ENCODE results near the gene COMT. TPM values are rescaled to one million over a fixed set of nuclear protein-coding genes. Genes with fewer than 3 reads are reported as not detected.

COMT gene
- total and polyA plus RNA-seq, 3 experiments from 2014 or later = 89.3 to 93.7 (median 92.7) TPM

DNA sequence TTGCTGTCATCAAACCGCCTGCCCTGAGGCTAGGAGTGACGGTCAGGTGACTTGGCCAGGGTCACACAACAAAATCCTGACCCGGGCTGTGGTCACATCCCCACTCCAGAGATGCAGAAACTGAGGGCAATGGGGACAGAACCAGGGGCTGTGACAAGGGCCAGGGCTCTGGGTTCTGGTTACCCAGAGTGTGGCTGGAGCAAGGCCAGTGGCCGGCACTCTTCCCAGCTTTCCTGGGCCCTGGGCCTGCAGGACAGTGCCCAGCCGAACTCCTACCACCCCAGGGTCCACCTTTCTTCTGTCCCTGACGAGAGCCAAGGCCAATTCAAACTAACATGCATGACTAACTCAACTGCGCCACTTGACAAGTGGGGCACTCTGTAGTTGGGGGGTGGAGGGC is 39.2 kb downstream of the COMT start:
- no peaks in the 10 kb centered on the region for H3K4me1 Mint-ChIP-seq
- ChIA-PET POLR2A (no interaction called here), CTCF (no interaction called here)
- Histone ChIP-seq H3K4me3 (ENCODE audit: low read length) (no peak overlapping the region), H3K4me1 (ENCODE audit: insufficient read depth, low read length) (peaks cover under 1% of the 10 kb centered on the region), H3K36me3 (ENCODE audit: insufficient read depth, low read length) (no peaks in the 10 kb centered on the region), H3K9me3 (ENCODE audit: low read length) (no peaks in the 10 kb centered on the region), H3K27me3 (ENCODE audit: insufficient read depth, low read length, poor library complexity, severe bottlenecking) (peaks cover under 1% of the 10 kb centered on the region), H3K27ac (ENCODE audit: low read depth, low read length) (no peak overlapping the region)
- no peak for DNase-seq
- no peak overlapping the region for H3K27ac Mint-ChIP-seq
- no peaks in the 10 kb centered on the region for H3K36me3 Mint-ChIP-seq
- H3K4me3 Mint-ChIP-seq = no peak overlapping the region
- H3K27me3 Mint-ChIP-seq = peaks cover 0 to 4% of the 10 kb centered on the region in 2 donors
- no peaks in the 10 kb centered on the region for H3K9me3 Mint-ChIP-seq

DNA sequence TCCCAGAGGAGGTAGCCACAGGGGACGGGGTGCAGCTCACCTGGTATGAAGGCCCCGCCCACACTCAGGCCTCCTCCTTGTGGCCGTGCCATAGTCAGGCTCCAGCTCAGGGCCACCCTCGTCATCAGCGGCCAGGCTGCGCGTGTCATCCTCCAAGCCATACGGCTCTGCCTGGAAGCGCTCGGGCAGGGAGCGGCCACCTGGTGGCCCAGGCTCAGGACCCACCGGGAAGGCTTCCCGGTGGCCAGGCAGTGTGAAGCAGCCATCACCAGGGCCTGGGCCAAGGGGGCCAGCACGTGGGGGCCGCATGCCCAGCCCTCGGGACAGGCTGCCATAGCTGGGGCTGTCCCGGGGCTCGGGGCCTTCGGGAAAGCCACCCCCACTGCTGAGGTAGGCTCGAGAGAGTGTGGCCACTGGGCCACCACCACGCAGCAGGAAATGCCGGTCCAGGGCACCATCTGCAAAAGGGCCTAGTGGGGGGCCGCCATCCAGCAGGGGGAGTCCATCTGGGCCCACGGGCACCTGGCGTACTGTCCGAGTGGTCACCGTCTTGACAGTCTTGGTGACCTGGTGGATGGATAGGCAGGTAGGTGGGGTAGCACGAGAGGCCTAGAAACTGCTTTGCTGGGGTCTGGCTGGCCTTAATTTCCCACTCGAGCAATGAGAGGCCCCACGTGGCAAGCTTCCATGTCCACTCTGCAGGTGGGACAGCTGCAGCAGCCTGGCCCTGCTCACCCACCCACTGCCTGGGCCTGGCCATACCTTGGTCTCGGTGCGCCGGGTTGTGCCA is 39.8 kb downstream of the COMT start:
- ChIA-PET POLR2A (no interaction called here), CTCF (no interaction called here)
- no peak for DNase-seq
- H3K4me3 Mint-ChIP-seq = no peak overlapping the region
- H3K27ac Mint-ChIP-seq = no peak overlapping the region
- peaks cover 0 to 4% of the 10 kb centered on the region in 2 donors for H3K27me3 Mint-ChIP-seq
- Histone ChIP-seq H3K27me3 (ENCODE audit: insufficient read depth, low read length, poor library complexity, severe bottlenecking) (peaks cover 5% of the 10 kb centered on the region), H3K4me1 (ENCODE audit: insufficient read depth, low read length) (peaks cover 6% of the 10 kb centered on the region), H3K9me3 (ENCODE audit: low read length) (no peaks in the 10 kb centered on the region), H3K36me3 (ENCODE audit: insufficient read depth, low read length) (no peaks in the 10 kb centered on the region), H3K27ac (ENCODE audit: low read depth, low read length) (no peak overlapping the region), H3K4me3 (ENCODE audit: low read length) (no peak overlapping the region)
- peaks cover 0 to 3% (median 1%) of the 10 kb centered on the region in 3 donors for H3K4me1 Mint-ChIP-seq
- no peaks in the 10 kb centered on the region for H3K36me3 Mint-ChIP-seq
- H3K9me3 Mint-ChIP-seq = no peaks in the 10 kb centered on the region

DNA sequence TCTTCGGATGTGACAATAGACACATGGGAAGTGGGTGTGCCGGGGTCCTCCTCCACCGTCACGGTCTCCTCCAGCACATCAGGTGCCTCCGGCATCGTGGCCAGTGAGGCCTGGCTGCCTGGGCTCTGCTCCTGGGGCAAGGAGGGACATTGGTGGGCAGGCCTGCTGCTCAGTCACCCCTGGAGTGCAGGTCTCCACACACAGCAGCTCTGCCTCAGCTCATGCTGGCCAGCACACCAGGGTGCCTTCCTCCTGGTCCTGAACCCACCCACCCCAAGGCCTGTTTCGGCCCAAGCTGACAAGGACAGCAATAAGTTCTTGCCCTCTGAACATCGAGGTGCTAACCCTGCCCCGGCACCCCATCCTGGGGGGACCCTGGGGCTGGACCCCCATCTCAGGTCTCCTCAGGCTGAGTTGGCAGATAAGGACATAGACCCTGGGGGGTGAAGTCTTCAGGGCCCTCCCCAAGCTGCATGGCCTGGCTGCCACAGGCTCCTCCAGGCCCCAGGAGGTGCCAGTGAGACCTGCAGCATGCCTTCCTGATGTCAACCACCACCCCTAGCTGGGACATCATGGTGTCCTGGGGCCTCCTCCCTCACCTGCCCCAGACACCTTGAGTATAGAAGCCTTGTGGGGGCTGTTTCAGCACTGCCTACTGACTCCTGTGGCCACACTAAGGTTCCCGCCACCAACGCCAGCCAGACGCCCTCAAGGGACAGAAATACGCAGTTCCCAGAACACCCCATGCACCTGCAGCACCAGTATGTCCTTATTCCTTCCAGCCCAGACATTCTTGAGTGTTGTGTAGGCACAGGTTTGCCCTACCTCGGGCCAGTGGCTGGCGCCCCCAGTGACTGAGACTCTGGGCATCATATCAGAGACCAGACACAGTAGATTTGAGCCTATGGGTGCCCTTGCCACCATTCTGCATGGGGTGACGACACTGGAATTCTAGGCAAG is 40.7 kb downstream of the COMT start:
- ChIA-PET POLR2A (interaction anchor here (1.0 kb wide), 1 partner anchor 14 kb away, joined by 3 read pairs; no protein-coding TSS in a partner anchor), CTCF (no interaction called here)
- Histone ChIP-seq H3K4me1 (ENCODE audit: insufficient read depth, low read length) (peaks cover 8% of the 10 kb centered on the region), H3K27ac (ENCODE audit: low read depth, low read length) (no peak overlapping the region), H3K9me3 (ENCODE audit: low read length) (no peaks in the 10 kb centered on the region), H3K4me3 (ENCODE audit: low read length) (no peak overlapping the region), H3K36me3 (ENCODE audit: insufficient read depth, low read length) (no peaks in the 10 kb centered on the region), H3K27me3 (ENCODE audit: insufficient read depth, low read length, poor library complexity, severe bottlenecking) (peaks cover 5% of the 10 kb centered on the region)
- no peak overlapping the region for H3K4me3 Mint-ChIP-seq
- H3K27ac Mint-ChIP-seq = no peak overlapping the region
- peaks cover 0 to 4% (median 2%) of the 10 kb centered on the region in 3 donors for H3K4me1 Mint-ChIP-seq
- H3K36me3 Mint-ChIP-seq = no peaks in the 10 kb centered on the region
- H3K9me3 Mint-ChIP-seq = no peaks in the 10 kb centered on the region
- no peak for DNase-seq
- peaks cover 0 to 4% of the 10 kb centered on the region in 2 donors for H3K27me3 Mint-ChIP-seq

DNA sequence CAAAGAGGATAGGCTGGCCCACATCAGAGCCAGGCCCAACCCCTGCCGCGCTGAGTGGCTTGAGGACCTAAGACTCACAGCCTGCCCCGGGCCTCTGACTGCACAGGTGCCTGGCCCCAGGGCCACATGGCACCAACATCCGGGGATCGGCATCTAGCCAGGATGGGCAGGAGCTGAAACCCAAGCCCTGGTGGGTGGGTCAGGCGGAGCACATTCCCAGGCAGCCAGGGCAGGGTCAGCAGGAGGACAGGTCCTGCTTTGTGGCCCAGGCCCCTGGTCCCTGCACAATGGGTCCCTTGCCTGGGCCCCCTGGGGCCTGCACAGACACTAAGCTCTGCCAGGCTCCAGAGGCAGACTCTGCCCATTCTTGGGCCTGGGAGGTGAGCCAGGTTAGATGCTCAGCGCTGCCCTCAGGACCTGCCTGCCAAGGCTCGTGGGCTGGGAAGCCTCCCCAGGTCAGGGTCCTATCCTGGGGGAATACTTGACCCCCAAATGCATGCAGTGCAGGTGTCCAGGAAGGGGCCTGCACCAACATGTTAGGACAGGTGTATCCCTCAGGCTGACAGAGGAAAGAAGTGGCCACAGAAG is 41.5 kb downstream of the COMT start:
- Mint-ChIP-seq H3K27ac (no peak overlapping the region), H3K4me3 (no peak overlapping the region), H3K4me1 (peaks cover 0 to 7% (median 2%) of the 10 kb centered on the region in 3 donors), H3K36me3 (no peaks in the 10 kb centered on the region), H3K9me3 (no peaks in the 10 kb centered on the region), H3K27me3 (peaks cover 0 to 4% of the 10 kb centered on the region in 2 donors)
- Histone ChIP-seq H3K36me3 (ENCODE audit: insufficient read depth, low read length) (no peaks in the 10 kb centered on the region), H3K27me3 (ENCODE audit: insufficient read depth, low read length, poor library complexity, severe bottlenecking) (peaks cover 5% of the 10 kb centered on the region), H3K4me3 (ENCODE audit: low read length) (no peak overlapping the region), H3K9me3 (ENCODE audit: low read length) (no peaks in the 10 kb centered on the region), H3K4me1 (ENCODE audit: insufficient read depth, low read length) (peaks cover 16% of the 10 kb centered on the region), H3K27ac (ENCODE audit: low read depth, low read length) (no peak overlapping the region)
- ChIA-PET CTCF (no interaction called here), POLR2A (interaction anchor here (1.0 kb wide), 1 partner anchor 14 kb away, joined by 3 read pairs; no protein-coding TSS in a partner anchor)
- DNase-seq = no peak

DNA sequence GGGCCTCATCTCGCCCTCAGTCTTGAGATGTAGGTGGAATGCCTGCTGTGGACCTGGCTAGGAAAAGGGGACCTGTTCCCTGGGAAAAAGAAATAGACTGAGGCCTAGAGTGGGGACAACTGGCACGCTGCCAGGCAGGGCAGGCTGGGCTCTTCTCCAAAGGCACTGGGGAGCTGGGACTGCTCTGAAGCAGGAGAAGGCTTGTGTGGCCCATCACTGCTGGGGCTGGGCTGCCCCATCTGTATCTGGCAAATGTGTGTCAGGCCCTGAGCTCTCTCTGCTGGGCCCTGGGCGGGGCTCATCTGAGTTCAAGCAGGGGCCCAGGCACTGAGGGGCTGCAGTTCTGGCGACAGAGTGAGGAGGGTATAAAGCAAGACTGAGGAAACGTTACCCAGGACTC is 42.2 kb downstream of the COMT start:
- H3K4me3 Mint-ChIP-seq = peak overlapping the region in 1 of 7 donors; percentile 51
- H3K4me3 ChIP-seq (ENCODE audit: low read length) = no peak overlapping the region
- H3K27me3 Mint-ChIP-seq = peaks cover 0 to 4% of the 10 kb centered on the region in 2 donors
- H3K27me3 ChIP-seq (ENCODE audit: insufficient read depth, low read length, poor library complexity, severe bottlenecking) = peaks cover 5% of the 10 kb centered on the region
- H3K4me1 Mint-ChIP-seq = peaks cover 0 to 7% (median 2%) of the 10 kb centered on the region in 3 donors
- no peaks in the 10 kb centered on the region for H3K36me3 ChIP-seq (ENCODE audit: insufficient read depth, low read length)
- no peaks in the 10 kb centered on the region for H3K36me3 Mint-ChIP-seq
- ChIA-PET CTCF (no interaction called here), POLR2A (no interaction called here)
- H3K27ac Mint-ChIP-seq = no peak overlapping the region
- H3K9me3 ChIP-seq (ENCODE audit: low read length) = no peaks in the 10 kb centered on the region
- H3K4me1 ChIP-seq (ENCODE audit: insufficient read depth, low read length) = peaks cover 18% of the 10 kb centered on the region
- no peaks in the 10 kb centered on the region for H3K9me3 Mint-ChIP-seq
- DNase-seq = no peak
- peak overlapping the region; percentile 8 for H3K27ac ChIP-seq (ENCODE audit: low read depth, low read length)

DNA sequence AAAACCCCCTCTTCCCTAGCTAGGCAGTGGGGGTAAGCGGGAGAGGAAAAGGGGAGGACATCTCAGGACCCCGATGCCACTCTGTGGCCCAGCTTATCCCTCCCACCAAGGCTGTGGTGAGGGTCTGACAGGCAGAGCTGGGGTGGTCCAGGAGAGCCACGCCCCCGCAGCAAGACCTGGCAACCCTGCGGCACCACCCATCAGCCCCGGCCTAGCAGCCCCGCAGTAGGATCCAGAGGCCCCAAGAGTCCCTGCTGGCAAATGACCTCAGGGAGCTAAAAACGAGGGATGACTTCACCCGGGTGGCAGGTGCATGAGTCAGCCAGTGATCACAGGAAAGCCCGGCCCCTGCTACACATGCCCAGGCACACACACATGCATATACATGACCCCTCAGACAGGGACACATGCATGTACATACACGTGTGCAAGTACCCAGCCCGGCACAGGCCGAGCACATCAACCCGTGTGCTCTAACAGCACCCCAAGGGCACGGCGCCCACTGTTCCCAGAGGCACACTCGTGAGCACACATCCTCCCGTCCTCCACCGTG is 42.7 kb downstream of the COMT start:
- no peak overlapping the region for H3K4me3 ChIP-seq (ENCODE audit: low read length)
- no peaks in the 10 kb centered on the region for H3K9me3 ChIP-seq (ENCODE audit: low read length)
- no peaks in the 10 kb centered on the region for H3K36me3 ChIP-seq (ENCODE audit: insufficient read depth, low read length)
- DNase-seq = no peak
- peaks cover 0 to 4% of the 10 kb centered on the region in 2 donors for H3K27me3 Mint-ChIP-seq
- no peaks in the 10 kb centered on the region for H3K36me3 Mint-ChIP-seq
- no peaks in the 10 kb centered on the region for H3K9me3 Mint-ChIP-seq
- peaks cover 0 to 7% (median 2%) of the 10 kb centered on the region in 3 donors for H3K4me1 Mint-ChIP-seq
- peaks cover 21% of the 10 kb centered on the region for H3K4me1 ChIP-seq (ENCODE audit: insufficient read depth, low read length)
- H3K27ac Mint-ChIP-seq = no peak overlapping the region
- H3K27ac ChIP-seq (ENCODE audit: low read depth, low read length) = peak overlapping the region; percentile 8
- H3K4me3 Mint-ChIP-seq = peak overlapping the region in 1 of 7 donors; percentile 26
- POLR2A ChIA-PET = no interaction called here
- peaks cover 5% of the 10 kb centered on the region for H3K27me3 ChIP-seq (ENCODE audit: insufficient read depth, low read length, poor library complexity, severe bottlenecking)
- CTCF ChIA-PET = no interaction called here

DNA sequence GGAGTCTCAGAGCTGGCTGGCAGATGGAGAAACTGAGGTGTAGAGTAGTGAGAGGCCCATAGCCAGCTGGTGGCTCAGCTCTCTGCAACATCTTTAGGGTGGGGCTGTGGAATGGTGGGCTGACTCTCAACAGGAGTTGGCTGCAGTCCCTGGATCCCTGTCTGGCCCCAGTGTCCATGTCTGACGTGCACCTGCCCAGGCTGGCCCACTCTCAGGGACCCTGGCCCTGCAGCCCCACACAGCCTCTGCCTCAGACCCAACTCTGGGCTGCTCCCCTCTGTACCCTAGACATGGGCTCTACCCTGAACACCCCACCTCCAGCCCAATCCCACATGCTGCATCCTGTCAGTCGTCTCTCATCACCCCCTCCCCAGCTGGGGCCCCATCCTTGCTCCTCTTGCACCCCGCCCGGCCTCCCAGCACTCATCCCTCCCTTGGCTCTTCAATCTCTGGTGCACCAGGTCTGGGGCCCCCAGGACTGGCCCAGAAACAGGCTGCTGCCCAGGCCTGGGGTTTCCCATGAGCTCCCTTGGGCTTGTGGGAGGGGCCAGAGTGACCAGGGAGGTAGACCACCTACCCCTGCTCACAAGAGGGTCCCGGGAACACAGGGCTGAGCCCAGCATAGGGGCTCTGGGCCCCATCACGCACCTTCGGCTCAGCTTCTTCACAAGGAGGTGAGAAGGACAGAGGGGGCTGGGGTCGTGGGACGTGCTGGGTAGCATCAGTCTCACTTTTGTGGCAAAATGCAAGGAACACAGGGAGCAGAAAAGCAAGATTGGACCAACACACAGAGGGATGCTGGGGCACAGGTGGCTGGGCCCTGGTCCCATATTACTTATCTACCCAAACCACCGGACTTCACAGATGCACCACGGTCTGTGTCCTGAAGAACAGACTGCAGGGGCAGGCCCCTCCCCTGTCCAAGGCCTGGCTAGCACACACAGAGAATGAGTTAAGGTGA is 43.6 kb downstream of the COMT start:
- Mint-ChIP-seq H3K27me3 (peaks cover 0 to 4% of the 10 kb centered on the region in 2 donors), H3K4me3 (peak overlapping the region in 3 of 7 donors; percentile 17 to 82 (median 35)), H3K4me1 (peaks cover 0 to 7% (median 2%) of the 10 kb centered on the region in 3 donors), H3K36me3 (no peaks in the 10 kb centered on the region), H3K9me3 (no peaks in the 10 kb centered on the region), H3K27ac (no peak overlapping the region)
- H3K9me3 ChIP-seq (ENCODE audit: low read length) = no peaks in the 10 kb centered on the region
- no peak overlapping the region for H3K27ac ChIP-seq (ENCODE audit: low read depth, low read length)
- H3K4me3 ChIP-seq (ENCODE audit: low read length) = no peak overlapping the region
- ChIA-PET POLR2A (no interaction called here), CTCF (no interaction called here)
- no peak for DNase-seq
- peaks cover 28% of the 10 kb centered on the region for H3K4me1 ChIP-seq (ENCODE audit: insufficient read depth, low read length)
- H3K27me3 ChIP-seq (ENCODE audit: insufficient read depth, low read length, poor library complexity, severe bottlenecking) = peaks cover 5% of the 10 kb centered on the region
- H3K36me3 ChIP-seq (ENCODE audit: insufficient read depth, low read length) = no peaks in the 10 kb centered on the region

All from CD8-positive, alpha-beta memory T cell (primary cell).